NCI-H510A treated with DMSO at 0.1 percent for 48 hours (cell line): ENCODE measurements around the gene CALR.

ENCODE experiments used
- DNase-seq: peaks from one replicate; lab custom pipeline; 2025; lab: John Stamatoyannopoulos, UW

CALR gene

DNA sequence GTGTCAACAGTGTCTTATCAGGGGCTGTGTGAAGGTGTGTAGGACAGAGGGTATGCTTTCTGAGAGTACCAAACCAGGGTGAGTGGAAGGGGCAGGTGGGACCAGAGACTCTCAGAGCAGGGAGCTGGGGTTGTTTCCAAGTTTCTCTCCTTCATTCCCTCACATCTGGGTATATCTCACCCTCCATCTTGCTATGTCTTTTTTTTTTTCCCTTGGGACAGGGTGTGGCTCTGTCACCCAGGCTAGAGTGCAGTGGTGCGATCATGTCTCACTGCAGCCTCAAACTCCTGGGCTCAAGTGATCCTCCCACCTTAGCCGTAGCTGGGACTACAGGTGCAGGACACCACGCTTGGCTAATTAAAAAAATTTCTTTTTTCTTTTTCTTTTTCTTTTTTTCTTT lies 41.6 kb downstream of the CALR start:
- no peak for DNase-seq

DNA sequence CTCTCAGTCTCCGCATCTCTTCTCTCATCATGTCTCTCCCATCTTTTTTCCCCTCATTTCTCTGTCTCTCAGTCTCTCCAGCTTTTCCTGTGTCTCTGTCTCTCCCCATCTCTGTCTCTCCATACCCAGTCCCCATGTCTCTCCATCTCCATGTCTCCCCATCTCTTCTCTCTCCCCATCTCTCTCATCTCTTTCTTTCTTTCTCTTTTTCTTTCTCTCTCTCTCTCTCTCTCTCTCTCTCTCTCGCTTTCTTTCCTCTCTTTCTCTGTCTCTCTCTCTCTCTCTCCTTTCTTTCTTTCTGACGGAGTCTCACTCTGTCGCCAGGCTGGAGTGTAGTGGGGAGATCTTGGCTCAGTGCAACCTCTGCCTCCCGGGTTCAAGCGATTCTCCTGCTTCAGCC lies 44.2 kb downstream of the CALR start:
- no peak for DNase-seq

DNA sequence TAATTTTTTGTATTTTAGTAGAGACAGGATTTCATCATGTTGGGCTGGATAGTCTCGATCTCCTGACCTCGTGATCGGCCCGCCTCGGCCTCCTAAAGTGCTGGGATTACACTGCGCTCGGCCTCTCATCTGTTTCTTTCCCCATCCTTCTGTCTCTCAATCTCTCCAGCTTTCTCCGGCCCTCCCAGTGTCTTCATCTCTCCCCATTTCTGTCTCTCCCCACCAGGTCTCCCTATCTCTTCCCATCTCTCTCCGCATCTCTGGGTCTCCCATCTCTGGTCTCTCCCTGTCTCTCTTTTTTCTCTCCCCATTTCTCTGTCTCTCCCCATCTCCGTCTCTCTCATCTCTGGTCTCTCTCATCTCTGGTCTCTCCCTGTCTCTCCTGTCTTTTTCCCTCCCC lies 44.7 kb downstream of the CALR start:
- DNase-seq, result no peak

DNA sequence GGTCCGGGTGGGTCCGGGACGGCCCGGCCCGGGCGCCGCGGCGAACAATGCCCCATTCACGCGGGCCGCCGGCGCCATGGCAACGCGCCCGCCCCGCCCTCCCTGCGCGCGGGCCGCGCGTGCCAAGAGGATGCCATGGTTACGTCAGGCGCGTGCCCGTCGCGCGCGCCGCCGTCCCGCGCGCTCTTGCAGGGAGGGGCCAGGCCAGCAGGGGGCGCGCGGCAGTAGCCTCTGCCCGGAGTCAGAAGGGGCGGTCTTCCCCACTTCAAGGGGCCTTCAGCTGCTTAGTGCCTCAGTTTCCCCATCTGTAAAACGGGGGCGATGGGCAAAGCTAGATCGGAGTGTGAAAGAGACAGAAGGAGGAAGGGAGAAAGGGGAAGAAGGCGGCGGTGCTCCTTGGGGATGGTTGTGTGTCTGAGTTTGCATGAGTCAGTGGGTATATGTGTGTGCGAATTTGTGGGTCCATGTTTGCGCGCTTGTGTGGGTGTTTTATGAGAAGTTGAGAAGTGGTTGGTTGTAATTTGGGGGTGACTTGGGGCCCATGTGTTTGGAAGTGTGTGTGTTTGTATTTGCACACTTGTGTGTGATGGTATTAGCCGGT lies 45.2 kb downstream of the CALR start:
- peak; percentile 81 for DNase-seq

DNA sequence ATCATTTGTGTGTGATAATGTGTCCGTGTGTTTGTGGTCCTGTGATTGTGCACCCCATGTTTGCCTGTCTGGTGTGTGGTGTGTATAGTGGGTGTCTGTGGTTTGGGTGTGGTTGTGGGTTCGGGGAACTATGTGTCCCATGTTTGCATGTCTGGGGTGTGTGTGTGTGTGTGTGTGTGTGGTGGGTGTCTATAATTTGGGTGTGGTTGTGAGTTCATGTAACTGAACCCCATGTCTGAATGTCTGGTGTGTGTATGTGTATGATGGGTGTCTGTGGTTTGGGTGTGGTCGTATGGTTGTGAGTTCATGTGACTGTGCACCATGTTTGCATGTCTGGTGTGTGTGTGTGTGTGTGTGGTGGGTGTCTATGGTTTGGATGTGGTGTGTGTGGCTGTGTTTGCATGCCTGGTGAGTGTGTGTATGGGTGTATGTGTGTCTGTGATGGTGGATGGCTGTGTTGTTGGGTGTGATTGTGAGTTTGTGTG lies 45.8 kb downstream of the CALR start:
- no peak for DNase-seq

DNA sequence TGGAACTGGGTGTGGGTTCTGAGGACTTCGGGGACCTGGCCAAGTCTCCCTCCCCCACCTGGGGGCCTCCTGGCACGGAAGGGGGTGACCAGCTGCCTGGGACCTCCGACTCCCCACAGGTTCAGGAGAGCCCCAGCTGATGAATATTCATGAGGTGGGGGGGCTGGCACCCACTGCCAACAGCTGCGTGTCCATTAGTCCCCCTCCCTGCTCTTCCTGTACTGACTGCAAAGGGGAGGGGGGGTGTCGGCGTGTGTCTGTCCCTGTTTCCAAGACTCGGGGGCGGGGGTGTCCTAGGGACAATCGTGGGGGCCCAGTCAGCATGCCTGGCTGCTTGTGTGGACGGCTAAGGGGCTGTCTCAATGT lies 46.3 kb downstream of the CALR start:
- no peak for DNase-seq

DNA sequence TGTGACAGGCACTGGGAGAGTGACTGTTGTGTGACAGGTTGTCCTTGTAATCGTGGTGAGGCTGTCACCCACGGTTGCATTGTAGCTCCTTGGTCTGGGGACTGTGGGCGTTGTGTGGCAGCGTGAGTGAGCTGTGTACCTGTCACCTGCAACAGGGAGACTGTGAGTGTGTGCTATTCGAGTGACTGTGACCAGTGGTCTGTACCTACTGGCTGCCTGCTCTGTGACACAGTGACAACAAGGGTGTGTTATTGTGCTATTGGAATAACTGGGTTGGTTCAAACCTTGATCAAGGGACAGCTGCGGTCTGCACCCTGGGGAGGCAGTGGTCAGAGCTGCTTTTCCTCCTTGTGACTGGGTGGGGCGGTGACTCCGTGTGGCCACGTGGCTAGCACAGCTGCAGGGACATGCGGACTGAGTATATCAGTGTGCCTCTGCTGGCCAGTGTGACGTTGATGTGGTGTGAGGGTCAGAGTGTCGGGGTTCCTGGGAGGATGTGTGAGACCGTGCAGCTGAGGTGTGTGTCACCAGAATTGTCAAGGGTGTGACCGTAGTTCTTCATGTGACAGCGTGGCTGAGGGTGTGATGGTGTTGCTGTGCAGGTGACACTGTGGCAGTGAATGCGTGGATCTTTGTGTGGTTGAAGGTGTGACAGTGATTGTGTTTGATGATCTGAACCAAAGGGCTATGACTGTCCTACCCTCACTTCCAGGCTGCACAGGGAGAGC lies 46.8 kb downstream of the CALR start:
- DNase-seq, result peak; percentile 47

DNA sequence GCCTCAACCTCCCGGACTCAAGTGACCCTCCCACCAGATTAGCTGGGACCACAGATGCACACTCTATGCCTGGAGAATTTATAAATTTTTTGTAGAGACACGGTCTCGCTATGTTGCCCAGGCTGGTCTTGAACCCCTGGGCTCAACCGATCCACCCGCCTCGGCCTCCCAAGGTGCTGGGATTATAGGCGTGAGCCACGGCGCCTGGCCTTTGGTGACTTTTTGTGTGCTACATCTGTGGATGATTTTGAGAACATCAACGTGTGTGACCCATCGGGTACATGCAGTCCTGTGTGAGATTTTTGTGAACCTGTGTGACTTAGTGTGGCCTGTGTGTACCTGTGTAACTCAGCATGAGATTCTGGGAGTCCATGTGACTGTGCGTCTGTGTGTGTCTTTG lies 48.3 kb downstream of the CALR start:
- no peak for DNase-seq

DNA sequence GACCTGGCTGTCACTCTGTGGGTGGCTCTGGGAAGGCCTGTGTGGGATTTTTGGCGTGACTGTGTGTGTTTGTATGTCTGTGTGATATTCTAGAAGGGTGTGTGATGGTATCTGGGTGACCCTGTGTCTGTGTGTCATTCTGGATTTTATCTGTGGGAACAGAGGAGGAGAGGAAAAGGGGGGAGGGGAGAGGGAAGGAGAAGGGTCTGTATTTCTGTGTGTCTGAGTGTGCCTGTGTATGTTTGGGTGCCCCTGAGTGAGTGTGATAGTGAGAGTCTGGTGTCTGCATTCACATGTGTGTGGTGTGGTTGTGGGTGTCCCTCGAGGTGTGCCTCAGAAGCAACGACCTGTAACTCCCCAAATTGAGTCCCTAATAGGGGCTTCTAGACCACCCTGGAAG lies 48.8 kb downstream of the CALR start:
- DNase-seq, result no peak

DNA sequence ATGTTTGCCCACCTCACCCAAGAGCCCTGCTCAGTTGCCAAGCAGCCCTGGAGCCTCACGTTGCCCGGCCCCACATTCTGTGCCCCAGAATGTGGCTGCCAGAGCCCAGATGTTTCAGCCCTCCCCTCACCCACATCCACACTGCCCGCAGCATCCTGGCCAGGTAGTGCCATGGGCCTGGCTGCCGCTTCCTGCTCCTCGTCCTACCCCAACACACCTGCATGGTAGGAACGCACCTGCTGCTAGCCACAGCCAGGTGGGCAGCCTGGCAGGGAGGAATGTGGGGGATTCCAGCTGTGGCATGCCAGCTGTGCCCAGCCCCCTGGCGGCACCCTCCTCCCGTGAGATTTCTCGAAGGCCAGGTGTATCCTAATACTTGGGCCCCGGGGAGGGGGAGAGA lies 49.4 kb downstream of the CALR start:
- DNase-seq, result peak; percentile 19

DNA sequence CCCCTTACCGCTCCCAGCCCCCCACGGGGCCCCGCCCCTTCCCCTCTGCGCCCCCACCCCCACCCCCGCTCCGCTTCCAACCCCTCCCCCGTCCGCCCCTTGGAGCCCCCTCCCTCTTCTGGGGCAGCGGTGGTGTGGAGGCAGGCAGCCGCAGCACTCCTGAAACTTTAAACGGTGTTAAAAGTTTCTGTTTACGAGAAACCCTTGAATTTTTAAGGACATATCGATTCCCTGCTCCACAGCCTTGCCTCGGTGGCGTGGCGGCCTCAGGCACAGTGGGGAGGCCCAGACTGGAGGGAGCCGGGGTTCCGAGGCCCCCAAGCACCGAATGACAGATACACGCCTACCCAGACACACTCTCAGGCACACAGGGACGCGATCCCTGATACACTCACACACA lies 52.0 kb downstream of the CALR start:
- no peak for DNase-seq

DNA sequence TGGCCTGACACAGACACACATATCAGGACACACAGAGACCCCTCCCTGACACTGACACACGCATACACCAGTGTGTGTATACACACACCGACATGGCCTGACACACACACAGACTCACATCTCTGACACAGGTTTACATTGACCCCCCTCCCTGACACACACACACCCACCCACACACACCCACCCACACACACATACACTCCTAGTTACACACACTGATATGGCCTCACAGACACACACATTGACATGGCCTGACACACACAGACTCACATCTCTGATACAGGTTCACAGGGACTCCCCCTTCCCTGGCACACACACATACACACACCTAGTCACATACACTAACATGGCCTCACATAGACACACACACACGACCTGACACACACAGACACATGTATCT lies 52.4 kb downstream of the CALR start:
- DNase-seq, result no peak

DNA sequence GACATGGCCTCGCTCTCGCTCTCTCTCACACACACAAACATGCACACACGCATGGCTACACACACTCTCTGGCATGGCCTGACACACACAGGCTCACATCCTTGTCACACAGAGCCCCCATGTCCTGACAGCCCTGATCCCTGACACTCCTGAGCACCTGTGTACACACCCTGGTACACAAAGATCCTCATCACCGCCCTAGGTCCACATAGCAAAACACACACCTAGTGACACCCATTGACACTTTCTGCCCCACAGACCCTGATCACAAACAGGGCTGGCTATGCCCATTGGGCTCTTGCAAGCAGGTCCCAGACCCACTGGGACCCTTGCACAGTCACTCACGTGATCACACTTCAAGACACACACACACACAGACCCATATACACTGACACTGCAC lies 52.9 kb downstream of the CALR start:
- DNase-seq, result no peak

DNA sequence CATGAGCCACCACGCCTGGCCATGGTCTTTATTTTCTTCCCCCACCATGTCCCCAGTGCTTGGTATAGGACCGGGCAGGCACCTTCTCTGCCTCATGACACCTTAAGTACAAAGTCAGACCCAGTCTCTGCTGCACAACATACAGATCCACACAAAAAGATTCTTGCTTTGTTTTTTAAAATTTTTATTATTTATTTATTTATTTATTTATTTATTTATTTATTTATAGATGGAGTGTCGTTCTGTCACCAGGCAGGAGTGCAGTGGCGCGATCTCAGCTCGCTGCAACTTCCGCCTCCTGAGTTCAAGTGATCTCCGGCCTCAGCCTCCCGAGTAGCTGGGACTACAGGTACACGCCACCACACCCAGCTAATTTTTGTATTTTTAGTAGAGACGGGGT lies 54.3 kb downstream of the CALR start:
- no peak for DNase-seq

DNA sequence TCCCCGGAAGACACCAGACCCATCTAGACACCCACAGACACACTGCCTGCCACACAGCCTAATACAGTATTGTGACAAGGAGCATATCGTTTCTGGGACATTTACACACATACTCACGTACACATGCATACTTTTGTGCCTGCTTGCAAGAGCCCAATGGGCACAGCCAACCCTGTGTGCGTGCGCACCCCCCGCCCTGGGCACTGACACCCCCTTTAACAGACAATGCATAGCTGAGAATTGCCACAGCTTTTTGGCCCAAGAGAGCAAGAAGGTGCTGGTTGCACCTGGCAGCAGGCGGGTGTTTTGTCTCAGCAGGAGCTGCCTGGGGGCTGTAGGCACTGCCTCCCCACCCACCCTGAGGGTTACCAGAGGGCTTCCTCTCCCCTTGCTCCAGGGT lies 55.2 kb downstream of the CALR start:
- DNase-seq, result no peak
